IPS-NIHi11 (cell line): ENCODE data around the gene SMARCA2.

ENCODE experiments used
- DNase-seq: peaks from one replicate; pipeline ENCODE4 v3.0.0; 2012; ENCODE audit warnings: mixed read lengths, low spot score

Gene SMARCA2

GRCh38 chr9:2014696-2015580 is at the start of gene SMARCA2:
TSS of gene SMARCA2 (plus strand) at chr9:2015347. CDS start at chr9:2029023, 13,676 bp downstream.
- DNase-seq: peak; percentile 91

- DNase-seq: no peak
Observed at GRCh38 chr9:1966725-1967366, 48.3 kb upstream of the SMARCA2 start.

- DNase-seq: no peak
Observed at GRCh38 chr9:1969160-1969559, 46.0 kb upstream of the SMARCA2 start.

GRCh38 chr9:1969898-1970297 is 45.2 kb upstream of the SMARCA2 start:
- DNase-seq: no peak

- DNase-seq: no peak
Observed at GRCh38 chr9:1972672-1973071, 42.5 kb upstream of the SMARCA2 start.

- DNase-seq: no peak
Observed at GRCh38 chr9:1977026-1977425, 38.1 kb upstream of the SMARCA2 start.

- no peak for DNase-seq
Observed at GRCh38 chr9:1978941-1979340, 36.2 kb upstream of the SMARCA2 start.

- DNase-seq: no peak
Observed at GRCh38 chr9:1979741-1980367, 35.3 kb upstream of the SMARCA2 start.

- no peak for DNase-seq
Observed at GRCh38 chr9:1980387-1980786, 34.8 kb upstream of the SMARCA2 start.

GRCh38 chr9:1982074-1982473 is 33.1 kb upstream of the SMARCA2 start:
- DNase-seq: no peak

GRCh38 chr9:1986341-1986740 is 28.8 kb upstream of the SMARCA2 start:
- DNase-seq: no peak

- no peak for DNase-seq
Observed at GRCh38 chr9:1989500-1989899, 25.6 kb upstream of the SMARCA2 start.

- DNase-seq: no peak
Observed at GRCh38 chr9:1994180-1994579, 21.0 kb upstream of the SMARCA2 start.

GRCh38 chr9:1995084-1995483 is 20.1 kb upstream of the SMARCA2 start:
- peak; percentile 25 for DNase-seq

GRCh38 chr9:1996156-1996555 is 19.0 kb upstream of the SMARCA2 start:
- no peak for DNase-seq

GRCh38 chr9:1997646-1998045 is 17.5 kb upstream of the SMARCA2 start:
- DNase-seq: no peak

GRCh38 chr9:1998111-1998510 is 17.0 kb upstream of the SMARCA2 start:
- DNase-seq: no peak

- DNase-seq: no peak
Observed at GRCh38 chr9:2000314-2000713, 14.8 kb upstream of the SMARCA2 start.

GRCh38 chr9:2008372-2008771 is 6.8 kb upstream of the SMARCA2 start:
- DNase-seq: no peak

- DNase-seq: no peak
Observed at GRCh38 chr9:2012347-2012746, 2.8 kb upstream of the SMARCA2 start.

- no peak for DNase-seq
Observed at GRCh38 chr9:2013743-2014475, 1.2 kb upstream of the SMARCA2 start.
